HTERT RPE-1 (cell line): Measurements from ENCODE around the gene DNAI2.

Source experiments
- in situ Hi-C: fragments of 300-500 bp; cut with MboI; formaldehyde crosslinking; loops from 4 replicates; pipeline ENCODE4 v1.14.3; 2020; ENCODE audit warnings: low sequenced_read_pairs

The DNAI2 gene

DNA sequence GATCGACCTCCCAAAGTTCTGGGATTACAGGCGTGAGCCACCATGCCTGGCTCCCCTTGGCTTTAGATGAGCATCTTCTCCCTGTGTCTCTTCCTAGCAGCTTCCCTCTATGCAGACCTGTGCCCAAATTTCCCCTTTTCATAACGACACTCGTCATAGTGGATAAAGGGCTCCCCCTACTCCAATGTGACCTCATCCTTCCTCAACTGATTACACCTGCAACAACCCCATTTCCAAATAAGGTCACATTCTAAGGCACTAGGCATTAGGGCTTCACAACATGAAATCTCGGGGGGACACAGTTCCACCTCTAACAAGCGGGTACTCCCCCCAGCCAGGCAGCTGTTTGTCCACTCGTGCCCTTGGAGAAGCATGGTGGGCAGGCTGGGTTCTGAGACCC is 62.3 kb downstream of the DNAI2 start:
- in situ Hi-C loops: no loop called here

DNA sequence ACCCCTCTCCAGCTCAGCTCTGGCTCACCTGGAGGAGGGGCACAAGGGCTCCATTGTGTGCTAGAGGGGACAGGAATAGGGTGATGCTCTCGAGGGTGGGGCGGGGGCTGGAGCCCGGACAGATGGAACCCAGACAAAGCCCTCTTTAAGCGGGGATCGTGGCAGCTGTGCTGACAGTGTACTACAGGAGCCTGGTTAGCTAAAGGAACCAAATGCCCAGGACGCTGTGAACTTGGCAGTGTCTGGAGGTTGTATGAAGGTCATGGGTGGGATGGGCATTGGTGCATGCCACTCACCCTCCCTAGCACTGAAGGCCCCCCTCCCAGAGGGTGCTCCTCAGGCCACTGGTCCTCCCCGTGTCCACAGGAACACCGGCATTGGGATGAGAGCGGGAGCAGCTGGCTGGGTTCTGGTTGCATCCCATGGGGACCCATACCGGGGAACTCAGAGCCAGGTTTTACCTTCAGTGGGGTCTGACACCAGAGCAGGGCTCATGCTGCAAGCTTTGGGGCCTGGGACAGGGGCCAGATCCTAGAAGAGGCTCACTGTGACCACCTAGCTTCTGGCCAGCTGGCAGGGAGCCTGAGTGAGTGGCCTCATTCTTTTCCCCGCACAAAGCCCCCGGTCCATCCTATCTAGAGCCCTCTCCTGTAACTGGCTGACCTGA is 63.9 kb downstream of the DNAI2 start:
- in situ Hi-C loops: no loop called here

DNA sequence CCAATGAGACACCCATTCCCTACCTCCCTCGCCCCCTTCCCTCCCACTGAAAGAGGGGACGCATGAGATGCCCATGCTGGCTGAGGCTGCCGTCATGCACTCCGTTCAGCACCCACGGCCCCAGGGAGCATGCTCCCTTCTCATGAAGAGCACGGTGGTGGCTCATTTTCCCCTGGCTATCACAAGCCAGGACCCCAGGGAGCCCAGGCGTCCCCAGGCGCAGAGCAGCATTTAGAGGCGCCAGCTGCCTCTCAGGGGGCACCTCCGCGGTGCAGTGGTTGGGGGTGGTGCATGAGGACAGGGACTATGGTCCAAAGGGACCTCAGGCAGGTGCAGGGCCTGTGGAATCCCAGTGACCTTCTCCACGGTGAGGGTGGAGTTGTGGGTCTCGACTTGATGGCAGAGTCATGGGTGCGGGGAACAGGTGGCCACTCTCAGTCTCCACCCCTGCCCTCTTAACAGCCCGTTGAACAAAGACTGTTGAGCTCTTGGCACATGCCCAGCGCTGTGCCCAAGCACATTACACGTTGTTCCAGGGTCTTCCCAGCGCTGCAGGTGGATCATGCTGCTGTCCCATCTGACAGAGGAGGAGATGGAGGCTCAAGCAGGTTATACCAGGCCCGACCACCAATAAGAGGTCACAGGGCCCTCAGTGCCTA is 65.6 kb downstream of the DNAI2 start:
- in situ Hi-C loops: no loop called here

DNA sequence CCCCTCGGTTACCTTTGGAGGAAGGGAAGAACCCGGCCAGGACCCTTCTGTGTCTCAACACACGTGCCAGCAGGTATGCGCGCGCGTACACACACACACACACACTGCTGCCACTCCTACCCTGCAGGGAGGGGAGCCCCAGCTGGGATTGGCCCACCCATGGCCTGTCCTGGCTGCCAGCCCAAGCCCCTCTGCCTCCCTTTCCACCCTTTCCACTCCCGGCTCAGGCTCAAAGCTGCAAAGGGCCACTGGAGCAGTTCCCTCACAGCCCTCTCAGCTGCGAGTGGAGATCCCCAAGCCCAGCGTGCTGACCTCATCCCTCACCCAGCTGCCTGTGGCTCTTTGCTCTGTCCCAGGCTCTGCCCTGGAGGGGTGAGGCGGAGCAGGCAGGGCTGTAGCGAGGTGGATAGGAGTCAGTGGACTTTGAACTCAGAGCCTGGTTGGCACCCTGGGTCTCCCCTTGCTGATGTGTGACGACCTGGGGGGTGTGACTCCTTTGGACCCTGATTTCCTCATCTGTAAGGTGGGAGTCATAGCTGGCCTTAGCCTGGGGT is 66.5 kb downstream of the DNAI2 start:
- in situ Hi-C loops: no loop called here

DNA sequence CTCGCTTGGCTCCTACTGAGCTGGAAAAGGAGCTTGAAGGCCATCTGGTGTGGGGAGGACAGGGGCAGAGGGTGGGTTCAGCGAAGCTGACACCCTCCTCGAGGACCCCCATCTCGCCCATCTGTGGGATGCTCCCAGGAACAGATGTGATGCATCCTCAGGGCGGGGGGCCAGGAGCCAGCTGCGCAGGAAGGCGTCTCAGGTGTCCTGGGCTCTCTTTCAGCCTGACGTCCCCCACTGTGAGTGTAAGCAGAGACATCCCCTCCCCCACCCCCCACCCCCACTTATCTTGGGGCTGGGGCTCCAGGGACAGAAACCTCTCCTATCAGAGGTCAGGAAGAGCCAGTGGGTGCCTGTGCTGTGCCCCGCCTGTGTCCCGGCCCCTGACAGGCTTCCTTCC is 68.2 kb downstream of the DNAI2 start:
- in situ Hi-C loops: no loop called here

DNA sequence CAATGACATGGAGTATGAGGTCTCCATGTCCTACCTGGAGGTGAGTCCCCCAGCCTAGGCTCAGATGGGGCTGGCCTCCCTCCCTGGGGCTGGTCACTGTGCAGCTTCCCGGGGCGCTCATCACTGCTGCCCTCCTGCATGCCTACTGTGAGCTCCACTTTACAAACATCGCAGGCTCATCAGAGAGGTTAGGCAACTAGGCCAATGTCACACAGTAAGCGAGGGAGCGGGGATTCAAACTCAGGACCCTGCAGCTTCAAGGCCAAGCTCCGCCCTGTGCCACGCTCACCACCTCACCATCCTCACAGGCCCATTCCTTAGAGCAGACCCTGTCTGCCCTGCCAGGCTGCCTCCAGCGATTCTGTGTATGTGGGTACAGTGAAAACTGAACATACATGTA is 69.1 kb downstream of the DNAI2 start:
- in situ Hi-C loops: no loop called here

DNA sequence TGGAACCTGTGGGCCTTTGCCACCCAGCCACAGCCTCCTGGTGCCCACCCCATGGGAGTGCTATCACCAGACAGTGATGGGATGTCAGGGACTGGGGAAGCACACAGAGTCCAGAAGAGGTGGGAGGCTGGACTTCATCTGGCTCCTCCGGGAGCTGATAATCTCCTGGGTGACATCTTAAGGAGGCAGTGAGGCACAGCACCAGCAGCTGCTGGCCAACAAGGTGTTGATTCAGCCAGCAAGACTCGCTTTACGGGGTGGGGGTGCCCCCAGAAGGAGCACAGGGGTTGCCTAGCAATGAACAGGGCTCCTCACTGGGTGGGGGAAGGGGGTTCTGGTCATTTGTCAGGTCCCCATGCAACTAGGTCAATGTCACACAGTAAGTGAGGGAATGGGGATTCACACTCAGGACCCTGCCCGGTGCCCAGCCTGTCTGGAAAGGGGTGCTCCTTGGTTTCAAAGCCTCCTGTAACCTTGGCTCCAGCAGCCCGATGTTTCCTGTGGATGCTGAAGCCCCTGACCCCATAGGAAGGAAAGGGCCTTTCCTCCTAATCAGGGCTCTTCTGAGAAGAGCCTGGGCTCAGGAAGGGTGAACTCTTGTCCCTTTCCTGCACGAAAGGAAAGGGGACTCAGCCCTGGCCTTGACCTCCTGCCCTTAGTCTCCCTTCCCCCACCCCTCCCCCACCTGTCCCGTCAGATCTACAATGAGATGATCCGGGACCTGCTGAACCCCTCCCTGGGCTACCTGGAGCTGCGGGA is 69.7 kb downstream of the DNAI2 start:
- in situ Hi-C loops: no loop called here

DNA sequence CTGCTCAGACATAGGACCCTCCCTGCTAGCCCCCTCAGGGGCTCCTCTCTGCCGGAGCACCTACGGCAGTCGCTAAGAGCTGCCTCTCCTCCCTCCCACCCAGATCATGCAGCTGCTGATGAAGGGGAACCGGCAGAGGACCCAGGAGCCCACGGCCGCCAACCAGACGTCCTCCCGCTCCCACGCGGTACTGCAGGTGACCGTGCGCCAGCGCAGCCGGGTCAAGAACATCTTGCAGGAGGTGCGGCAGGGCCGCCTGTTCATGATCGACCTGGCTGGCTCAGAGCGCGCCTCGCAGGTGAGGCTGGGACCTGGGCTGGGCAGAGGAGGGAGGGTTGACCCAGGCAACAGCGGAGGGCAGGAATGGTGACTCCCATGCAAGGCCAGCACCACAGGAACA is 70.6 kb downstream of the DNAI2 start:
- in situ Hi-C loops: no loop called here

DNA sequence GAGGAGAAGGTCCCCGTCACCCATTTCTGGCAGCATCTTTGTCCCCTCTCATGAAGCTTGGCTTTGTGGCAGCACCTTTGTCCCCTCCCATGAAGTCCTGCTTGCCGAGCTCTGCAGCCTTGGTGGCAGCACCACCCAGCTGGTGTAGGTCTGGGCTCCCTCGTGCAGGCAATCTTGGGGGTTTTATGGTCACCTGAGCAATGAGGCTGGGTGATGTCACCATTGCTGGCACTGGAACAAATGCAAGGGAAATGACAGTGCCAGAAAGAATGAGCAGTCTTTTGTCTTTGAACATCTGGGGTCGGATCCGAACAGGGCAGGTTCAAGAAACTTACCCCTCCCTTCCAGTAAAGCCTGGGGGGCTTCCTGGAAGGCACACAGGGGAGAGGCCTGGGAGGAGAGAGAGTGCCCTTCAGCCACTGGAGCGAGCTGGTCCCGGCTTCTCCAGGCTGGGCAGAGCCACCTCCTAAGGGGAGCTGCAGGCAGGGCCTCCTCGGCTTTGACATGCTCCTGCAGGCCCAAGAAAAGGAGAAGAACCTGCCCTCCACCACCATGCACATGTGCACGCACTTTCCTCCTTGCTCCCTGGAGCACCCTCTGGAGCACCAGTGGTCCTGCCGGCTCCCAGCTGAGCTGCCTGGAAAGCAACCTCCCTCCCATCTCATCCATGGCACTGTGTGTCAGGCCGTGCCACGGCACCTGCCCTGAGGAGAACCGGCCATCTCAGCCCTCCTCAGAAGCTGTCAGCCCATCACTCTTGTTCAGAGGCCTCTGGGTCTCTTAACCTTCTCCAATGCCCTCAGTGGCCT is 71.6 kb downstream of the DNAI2 start:
- in situ Hi-C loops: no loop called here

DNA sequence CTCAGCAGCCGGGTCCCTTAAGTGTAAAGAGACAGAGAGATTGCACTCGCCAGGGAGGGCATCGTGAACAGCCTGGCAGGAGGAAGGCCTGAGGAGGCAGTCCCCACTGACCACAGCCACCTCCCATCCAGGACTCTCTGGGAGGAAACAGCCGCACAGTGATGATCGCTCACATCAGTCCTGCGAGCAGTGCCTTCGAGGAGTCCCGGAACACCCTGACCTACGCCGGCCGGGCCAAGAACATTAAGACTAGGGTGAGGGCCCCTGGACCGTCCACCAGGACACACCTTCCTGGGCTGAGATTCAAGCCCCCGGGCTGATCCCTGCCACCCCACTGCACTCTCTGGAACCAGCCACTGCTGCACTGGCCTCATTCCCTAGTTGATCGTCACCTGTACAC is 73.6 kb downstream of the DNAI2 start:
- in situ Hi-C loops: no loop called here

DNA sequence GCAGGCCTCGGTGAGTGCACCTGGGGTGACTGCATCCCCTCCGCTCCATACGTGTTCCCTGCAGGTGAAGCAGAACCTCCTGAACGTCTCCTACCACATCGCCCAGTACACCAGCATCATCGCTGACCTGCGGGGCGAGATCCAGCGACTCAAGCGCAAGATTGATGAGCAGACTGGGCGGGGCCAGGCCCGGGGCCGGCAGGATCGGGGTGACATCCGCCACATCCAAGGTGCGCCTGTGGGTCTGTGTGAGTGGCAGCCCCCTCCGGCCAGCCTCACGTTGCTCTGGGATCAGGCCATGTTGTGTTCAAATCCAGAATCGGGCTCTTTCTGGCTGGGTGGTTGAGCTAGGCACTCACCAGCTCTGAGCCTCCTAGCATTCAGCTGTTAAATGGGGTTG is 75.1 kb downstream of the DNAI2 start:
- in situ Hi-C loops: no loop called here

DNA sequence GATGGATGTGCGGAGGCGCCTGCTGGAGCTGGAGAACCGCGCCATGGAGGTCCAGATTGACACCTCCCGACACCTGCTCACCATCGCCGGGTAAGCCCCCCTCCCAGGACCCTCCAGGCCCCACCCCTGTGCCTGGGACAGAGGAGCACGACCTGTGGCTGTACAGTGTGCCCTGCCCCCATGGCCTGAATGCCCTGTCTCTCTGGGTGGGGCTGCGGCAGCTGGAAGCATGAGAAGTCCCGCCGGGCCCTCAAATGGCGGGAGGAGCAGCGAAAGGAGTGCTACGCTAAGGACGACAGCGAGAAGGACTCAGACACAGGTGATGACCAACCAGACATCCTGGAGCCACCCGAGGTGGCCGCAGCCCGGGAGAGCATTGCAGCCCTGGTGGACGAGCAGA is 76.5 kb downstream of the DNAI2 start:
- in situ Hi-C loops: no loop called here

DNA sequence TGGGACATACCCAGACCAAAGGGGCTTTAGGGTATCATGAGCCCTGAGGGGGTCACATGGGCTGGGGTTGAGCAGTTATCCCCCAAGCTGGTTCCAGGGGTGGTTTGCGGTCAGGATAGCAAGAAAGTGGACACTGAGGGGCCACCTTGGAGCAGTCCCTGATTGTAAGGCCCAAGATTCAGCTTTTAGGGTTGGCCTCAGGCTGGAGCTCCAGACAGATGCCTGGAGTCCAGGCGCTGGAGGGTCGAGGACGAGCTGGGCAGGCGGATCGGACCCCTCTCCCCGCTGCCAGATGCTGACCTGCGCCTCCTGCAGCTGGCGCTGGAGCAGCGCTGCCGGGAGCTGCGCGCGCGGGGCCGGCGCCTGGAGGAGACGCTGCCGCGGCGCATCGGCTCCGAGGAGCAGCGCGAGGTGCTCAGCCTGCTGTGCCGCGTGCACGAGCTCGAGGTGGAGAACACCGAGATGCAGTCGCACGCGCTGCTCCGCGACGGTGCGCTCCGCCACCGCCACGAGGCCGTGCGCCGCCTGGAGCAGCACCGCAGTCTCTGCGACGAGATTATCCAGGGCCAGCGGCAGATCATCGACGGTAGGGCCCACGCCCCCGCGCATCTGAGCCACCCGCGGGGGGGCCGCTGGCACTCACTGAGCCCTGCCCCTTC is 77.6 kb downstream of the DNAI2 start:
- in situ Hi-C loops: no loop called here

DNA sequence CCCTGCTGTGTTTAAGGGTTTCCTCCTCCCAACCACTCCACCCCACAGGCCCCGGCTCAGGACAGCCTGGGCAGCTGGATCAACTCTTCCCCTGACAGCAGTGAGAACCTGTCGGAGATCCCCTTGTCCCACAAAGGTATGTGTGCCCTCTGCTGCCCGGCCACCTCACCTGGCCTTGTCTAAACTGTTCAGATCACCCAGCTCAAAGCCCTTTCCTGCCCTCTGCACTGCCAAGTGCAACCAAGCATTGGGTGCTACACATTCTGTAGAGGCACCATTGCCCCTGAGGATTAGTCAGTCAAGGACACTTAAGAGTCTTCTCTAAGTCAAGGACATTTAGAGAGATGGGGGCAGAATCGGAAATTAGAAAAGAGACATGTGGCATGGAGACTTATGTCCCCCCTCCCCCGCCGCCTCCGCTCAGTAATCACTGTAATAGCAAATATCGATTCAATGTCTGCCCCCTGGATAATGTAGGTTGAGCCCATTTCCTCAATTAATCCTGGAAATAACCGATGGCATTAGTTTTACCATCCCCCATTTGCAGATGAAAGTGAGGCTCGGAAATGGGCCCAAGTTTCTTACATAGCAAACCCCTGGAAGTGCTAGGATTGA is 79.5 kb downstream of the DNAI2 start:
- in situ Hi-C loops: no loop called here

DNA sequence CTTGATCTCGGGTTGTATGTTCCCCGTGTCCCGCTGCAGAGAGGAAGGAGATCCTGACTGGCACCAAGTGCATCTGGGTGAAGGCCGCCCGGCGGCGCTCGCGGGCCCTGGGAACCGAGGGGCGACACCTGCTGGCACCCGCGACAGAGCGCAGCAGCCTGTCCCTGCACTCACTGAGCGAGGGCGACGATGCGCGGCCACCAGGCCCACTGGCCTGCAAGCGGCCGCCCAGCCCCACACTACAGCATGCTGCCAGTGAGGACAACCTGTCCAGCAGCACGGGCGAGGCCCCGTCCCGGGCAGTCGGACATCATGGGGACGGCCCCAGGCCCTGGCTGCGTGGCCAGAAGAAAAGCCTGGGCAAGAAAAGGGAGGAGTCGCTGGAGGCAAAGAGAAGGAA is 80.1 kb downstream of the DNAI2 start:
- in situ Hi-C loops: no loop called here

DNA sequence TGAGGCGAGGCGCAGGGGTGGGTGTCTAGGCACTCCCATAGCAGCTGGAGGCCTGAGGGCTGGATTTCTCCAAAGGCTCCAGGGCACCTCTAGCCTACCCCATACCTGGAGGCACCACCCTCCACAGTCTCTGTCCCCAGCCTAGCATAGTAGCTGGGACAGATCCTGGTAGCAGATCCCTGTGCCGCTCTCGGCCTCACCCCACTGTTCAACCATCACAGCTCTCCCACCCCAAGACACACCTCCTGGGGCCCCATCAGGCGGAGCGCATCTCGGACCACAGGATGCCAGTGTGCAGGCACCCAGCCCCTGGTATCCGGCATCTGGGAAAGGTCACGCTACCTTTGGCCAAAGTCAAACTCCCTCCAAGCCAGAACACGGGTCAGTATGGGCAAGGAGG is 80.5 kb downstream of the DNAI2 start:
- in situ Hi-C loops: no loop called here

DNA sequence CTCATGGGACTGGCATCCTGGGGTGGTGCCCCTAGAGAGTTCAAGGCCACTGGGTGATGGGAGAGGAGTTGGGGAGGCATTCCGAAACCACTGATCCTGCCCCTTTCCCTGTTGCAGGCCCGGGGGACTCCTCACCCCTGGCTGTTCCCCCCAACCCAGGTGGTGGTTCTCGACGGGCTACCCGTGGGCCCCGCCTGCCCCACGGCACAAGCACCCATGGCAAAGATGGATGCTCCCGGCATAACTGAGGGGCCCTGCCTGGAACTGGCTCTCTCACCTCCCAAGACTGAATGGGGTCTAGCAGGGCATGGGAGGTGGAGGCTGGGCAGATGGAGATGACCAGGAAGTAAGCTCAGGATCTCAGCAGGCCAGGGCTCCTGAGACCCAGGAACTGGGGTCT is 81.0 kb downstream of the DNAI2 start:
- in situ Hi-C loops: no loop called here

DNA sequence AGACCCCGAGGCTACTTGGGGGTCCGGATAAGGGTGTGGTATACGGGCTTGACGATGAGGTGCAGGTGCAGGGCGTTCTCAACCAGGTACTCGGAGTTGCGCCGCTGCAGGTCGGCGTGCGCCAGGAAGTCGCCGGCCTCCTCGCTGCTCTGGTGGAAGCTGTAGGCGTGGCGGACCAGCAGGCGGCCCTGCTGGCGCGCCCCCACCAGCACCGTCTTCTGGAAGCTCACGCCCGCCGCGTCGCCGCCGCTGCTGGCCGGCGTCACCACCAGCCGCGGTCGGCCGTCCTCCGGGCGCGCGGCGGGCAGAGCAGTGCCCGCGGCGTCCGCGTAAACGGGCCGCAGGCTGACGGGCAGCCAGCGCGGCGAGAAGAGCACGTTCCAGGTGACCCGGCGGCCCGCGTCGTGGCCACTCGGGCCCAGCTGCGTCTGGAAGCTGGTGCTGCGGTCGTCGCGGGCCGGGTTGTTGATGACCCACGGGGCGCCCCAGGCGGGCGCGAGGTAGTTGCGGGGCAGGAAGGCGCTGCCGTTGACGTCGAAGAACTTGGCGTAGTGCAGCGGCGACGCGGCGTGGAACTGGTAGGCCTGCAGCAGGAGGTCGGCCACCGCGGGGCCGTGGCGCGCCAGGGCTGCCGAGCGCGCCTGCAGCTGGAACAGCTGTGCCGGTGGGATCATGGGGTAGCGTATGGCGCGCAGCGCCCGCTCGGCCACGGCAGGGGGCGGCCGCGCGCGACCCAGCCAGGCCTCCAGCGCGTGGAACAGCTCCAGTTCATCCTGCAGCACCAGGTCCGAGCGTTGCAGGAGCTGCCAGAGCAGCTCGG is 82.8 kb downstream of the DNAI2 start:
- in situ Hi-C loops: no loop called here

DNA sequence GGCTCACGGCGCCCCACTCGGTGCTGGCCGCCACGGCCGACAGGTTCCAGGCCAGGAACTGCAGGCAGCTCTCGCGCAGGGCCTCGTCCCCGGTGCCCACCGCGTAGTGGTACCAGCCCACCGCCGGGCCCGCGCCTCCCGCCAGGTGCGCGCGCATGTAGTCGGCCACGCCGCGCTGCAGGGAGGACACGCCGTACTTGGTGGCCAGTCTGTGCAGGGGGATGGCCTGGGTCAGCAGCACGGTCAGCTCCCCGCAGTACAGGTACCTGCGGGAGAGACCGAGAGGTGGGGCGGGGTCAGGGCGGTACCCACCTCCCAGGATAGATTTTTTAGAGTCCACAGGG is 83.4 kb downstream of the DNAI2 start:
- in situ Hi-C loops: no loop called here
